Activated T-helper 2 cell treated with anti-CD3 and anti-CD28 coated beads, Interferon-gamma antibody, Interleukin-2, Interleukin-4, amounts not matched to agents 10 μg/mL and 5 μg/mL and 100 μg/mL, durations not matched to agents 14 hours and 24 hours and 36 hours (primary cell): ENCODE results near the gene MALT1. TPM values are rescaled to one million over a fixed set of nuclear protein-coding genes. Genes with fewer than 3 reads are reported as not detected.
"Not testable (repeated sequence)": the region's sequence is repeated elsewhere in the genome, so short reads cannot be mapped to it uniquely, and the experiment has no call there.

Experiments
- DNase-seq: peaks from one replicate; pipeline ENCODE4 v3.0.0; 2021; ENCODE audit warnings: low spot score
- H3K27ac Mint-ChIP-seq: one replicate; pipeline ENCODE4 v1.8.0; 2021; ENCODE audit warnings: mixed read lengths
- H3K27me3 Mint-ChIP-seq: one replicate; pipeline ENCODE4 v1.8.0; 2021; ENCODE audit warnings: low read depth, mixed read lengths
- H3K36me3 Mint-ChIP-seq: one replicate; pipeline ENCODE4 v1.8.0; 2021; ENCODE audit warnings: low read depth, mixed read lengths
- H3K4me1 Mint-ChIP-seq: one replicate; pipeline ENCODE4 v1.8.0; 2021; ENCODE audit warnings: low read depth, mixed read lengths
- H3K4me3 Mint-ChIP-seq: one replicate; pipeline ENCODE4 v1.8.0; 2021; ENCODE audit warnings: low read depth, mild to moderate bottlenecking, moderate library complexity, mixed read lengths
- H3K9me3 Mint-ChIP-seq: one replicate; pipeline ENCODE4 v1.8.0; 2021; ENCODE audit warnings: mixed read lengths
- intact Hi-C: fragments of 100-400 bp; cut with micrococcal nuclease; formaldehyde crosslinking; loops from one replicate; pipeline ENCODE4 v1.15.1; 2023
- total RNA-seq: library from RNA; stranded (reverse); gene quantifications from 2 replicates; pipeline ENCODE4 v1.2.3, GENCODE V29; 2022

MALT1 gene
- total RNA-seq, 1 donor from 2014 or later = 23.5 TPM

GRCh38 chr18:58776541-58776940 lies 105.3 kb downstream of the MALT1 start:
- H3K27ac Mint-ChIP-seq, H3K9me3 Mint-ChIP-seq, DNase-seq, intact Hi-C loops, H3K36me3 Mint-ChIP-seq, H3K4me1 Mint-ChIP-seq, H3K27me3 Mint-ChIP-seq, H3K4me3 Mint-ChIP-seq: not testable (repeated sequence)

- Mint-ChIP-seq H3K27me3 (peaks cover 7% of the 10 kb centered on the region), H3K9me3 (no peaks in the 10 kb centered on the region), H3K4me3 (no peak overlapping the region), H3K36me3 (no peaks in the 10 kb centered on the region), H3K4me1 (no peaks in the 10 kb centered on the region), H3K27ac (no peak overlapping the region)
- intact Hi-C loops = no loop called here
- no peak for DNase-seq
These were observed 106.2 kb downstream of the MALT1 start for GRCh38 chr18:58777471-58777870.

- H3K36me3 Mint-ChIP-seq = no peaks in the 10 kb centered on the region
- no peak overlapping the region for H3K27ac Mint-ChIP-seq
- H3K27me3 Mint-ChIP-seq = peaks cover 5% of the 10 kb centered on the region
- no peaks in the 10 kb centered on the region for H3K4me1 Mint-ChIP-seq
- no peaks in the 10 kb centered on the region for H3K9me3 Mint-ChIP-seq
- no peak for DNase-seq
- intact Hi-C loops = no loop called here
- no peak overlapping the region for H3K4me3 Mint-ChIP-seq
These were observed 108.3 kb downstream of the MALT1 start for GRCh38 chr18:58779529-58779928.

- no peaks in the 10 kb centered on the region for H3K36me3 Mint-ChIP-seq
- no peak for DNase-seq
- peaks cover 5% of the 10 kb centered on the region for H3K27me3 Mint-ChIP-seq
- H3K4me3 Mint-ChIP-seq = no peak overlapping the region
- no peaks in the 10 kb centered on the region for H3K4me1 Mint-ChIP-seq
- H3K9me3 Mint-ChIP-seq = no peaks in the 10 kb centered on the region
- intact Hi-C loops = no loop called here
- H3K27ac Mint-ChIP-seq = no peak overlapping the region
These were observed 108.8 kb downstream of the MALT1 start for GRCh38 chr18:58780045-58780444.

- H3K4me1 Mint-ChIP-seq = no peaks in the 10 kb centered on the region
- intact Hi-C loops = loop anchor here (1.0 kb wide), 2 partner anchors 276 to 289 kb away; no protein-coding TSS in a partner anchor
- peaks cover 4% of the 10 kb centered on the region for H3K27me3 Mint-ChIP-seq
- no peaks in the 10 kb centered on the region for H3K36me3 Mint-ChIP-seq
- H3K9me3 Mint-ChIP-seq = no peaks in the 10 kb centered on the region
- H3K27ac Mint-ChIP-seq = no peak overlapping the region
- no peak overlapping the region for H3K4me3 Mint-ChIP-seq
- DNase-seq = peak; percentile 46
These were observed 110.4 kb downstream of the MALT1 start for GRCh38 chr18:58781627-58782194.

- H3K4me3 Mint-ChIP-seq = no peak overlapping the region
- no peaks in the 10 kb centered on the region for H3K4me1 Mint-ChIP-seq
These were observed 113.4 kb downstream of the MALT1 start for GRCh38 chr18:58784601-58785137.

GRCh38 chr18:58785171-58785805 lies 114.0 kb downstream of the MALT1 start:
- Mint-ChIP-seq H3K9me3 (no peaks in the 10 kb centered on the region), H3K4me1 (no peaks in the 10 kb centered on the region), H3K27me3 (no peaks in the 10 kb centered on the region), H3K27ac (no peak overlapping the region), H3K36me3 (no peaks in the 10 kb centered on the region), H3K4me3 (no peak overlapping the region)
- DNase-seq = no peak
- intact Hi-C loops = no loop called here

More at GRCh38 chr18:58784601-58785137, 113.4 kb downstream of the MALT1 start:
- Mint-ChIP-seq H3K27me3 (no peaks in the 10 kb centered on the region), H3K36me3 (no peaks in the 10 kb centered on the region), H3K9me3 (no peaks in the 10 kb centered on the region), H3K27ac (no peak overlapping the region)
- no peak for DNase-seq
- intact Hi-C loops = no loop called here

- Mint-ChIP-seq H3K27ac (no peak overlapping the region), H3K9me3 (no peaks in the 10 kb centered on the region), H3K4me1 (no peaks in the 10 kb centered on the region), H3K36me3 (no peaks in the 10 kb centered on the region), H3K27me3 (no peaks in the 10 kb centered on the region), H3K4me3 (no peak overlapping the region)
- DNase-seq = no peak
- intact Hi-C loops = no loop called here
These were observed 114.6 kb downstream of the MALT1 start for GRCh38 chr18:58785870-58786269.

GRCh38 chr18:58787536-58788149 lies 116.4 kb downstream of the MALT1 start:
- peaks cover 2% of the 10 kb centered on the region for H3K27me3 Mint-ChIP-seq
- H3K4me3 Mint-ChIP-seq = no peak overlapping the region
- H3K27ac Mint-ChIP-seq = no peak overlapping the region
- H3K9me3 Mint-ChIP-seq = no peaks in the 10 kb centered on the region
- intact Hi-C loops = no loop called here
- no peaks in the 10 kb centered on the region for H3K4me1 Mint-ChIP-seq
- no peak for DNase-seq
- no peaks in the 10 kb centered on the region for H3K36me3 Mint-ChIP-seq

GRCh38 chr18:58788470-58788869 lies 117.2 kb downstream of the MALT1 start:
- intact Hi-C loops = no loop called here
- Mint-ChIP-seq H3K9me3 (no peaks in the 10 kb centered on the region), H3K4me3 (no peak overlapping the region), H3K36me3 (no peaks in the 10 kb centered on the region), H3K4me1 (no peaks in the 10 kb centered on the region), H3K27me3 (peaks cover 2% of the 10 kb centered on the region), H3K27ac (no peak overlapping the region)
- no peak for DNase-seq

GRCh38 chr18:58788971-58789875 lies 118.0 kb downstream of the MALT1 start:
- Mint-ChIP-seq H3K9me3 (no peaks in the 10 kb centered on the region), H3K36me3 (no peaks in the 10 kb centered on the region), H3K27ac (no peak overlapping the region), H3K4me3 (no peak overlapping the region), H3K4me1 (no peaks in the 10 kb centered on the region), H3K27me3 (peaks cover 2% of the 10 kb centered on the region)
- DNase-seq = no peak
- intact Hi-C loops = no loop called here

- DNase-seq = no peak
- H3K27ac Mint-ChIP-seq = no peak overlapping the region
These were observed 118.6 kb downstream of the MALT1 start for GRCh38 chr18:58789876-58790240.

More at GRCh38 chr18:58789876-58790240, 118.6 kb downstream of the MALT1 start:
- Mint-ChIP-seq H3K27me3 (peaks cover 2% of the 10 kb centered on the region), H3K36me3 (no peaks in the 10 kb centered on the region), H3K4me1 (no peaks in the 10 kb centered on the region), H3K9me3 (no peaks in the 10 kb centered on the region), H3K4me3 (no peak overlapping the region)
- intact Hi-C loops = no loop called here
